Umbilical cord (tissue), 2 donors: ENCODE data around the gene MARS1. TPM values are rescaled to one million over a fixed set of nuclear protein-coding genes. Genes with fewer than 3 reads are reported as not detected.
"Not testable (repeated sequence)": the region's sequence is repeated elsewhere in the genome, so short reads cannot be mapped to it uniquely, and the experiment has no call there.

Experiments
- DNase-seq: peaks from one replicate; pipeline ENCODE4 v3.0.0-alpha.2; 2015; ENCODE audit warnings: low spot score
- total RNA-seq: library from RNA; depleted of rRNA; stranded (reverse); fragments of >200 nt; gene quantifications from one replicate; pipeline ENCODE4 v1.2.3, GENCODE V29; 2014; ENCODE audit warnings: low replicate concordance; ENCODE audit not compliant: insufficient read depth

Gene MARS1
- total RNA-seq, 1 donor from 2014 or later = 41.7 TPM

- no peak for DNase-seq
Measured at GRCh38 chr12:57515934-57516541, 28.2 kb downstream of the MARS1 start.

- DNase-seq = no peak
Measured at GRCh38 chr12:57516617-57517153, 28.8 kb downstream of the MARS1 start.

GRCh38 chr12:57517187-57517586 lies 29.3 kb downstream of the MARS1 start:
- DNase-seq = no peak

DNA sequence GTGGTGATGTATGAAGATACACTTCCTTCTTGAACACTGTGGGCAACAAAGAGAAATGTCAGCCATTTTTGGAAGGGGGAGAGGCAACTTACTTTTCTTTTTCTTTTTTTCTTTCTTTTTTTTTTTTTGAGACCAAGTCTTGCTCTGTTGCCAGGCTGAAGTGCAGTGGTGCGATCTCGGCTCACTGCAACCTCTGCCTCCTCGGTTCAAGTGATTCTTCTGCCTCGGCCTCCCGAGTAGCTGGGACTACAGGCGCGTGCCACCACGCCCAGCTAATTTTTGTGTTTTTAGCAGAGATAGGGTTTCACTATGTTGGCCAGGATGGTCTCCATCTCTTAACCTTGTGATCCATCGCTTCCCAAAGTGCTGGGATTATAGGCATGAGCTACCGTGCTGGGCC lies 29.9 kb downstream of the MARS1 start:
- not testable (repeated sequence) for DNase-seq

- DNase-seq = peak; percentile 66
Measured at GRCh38 chr12:57518176-57518919, 30.5 kb downstream of the MARS1 start.

DNA sequence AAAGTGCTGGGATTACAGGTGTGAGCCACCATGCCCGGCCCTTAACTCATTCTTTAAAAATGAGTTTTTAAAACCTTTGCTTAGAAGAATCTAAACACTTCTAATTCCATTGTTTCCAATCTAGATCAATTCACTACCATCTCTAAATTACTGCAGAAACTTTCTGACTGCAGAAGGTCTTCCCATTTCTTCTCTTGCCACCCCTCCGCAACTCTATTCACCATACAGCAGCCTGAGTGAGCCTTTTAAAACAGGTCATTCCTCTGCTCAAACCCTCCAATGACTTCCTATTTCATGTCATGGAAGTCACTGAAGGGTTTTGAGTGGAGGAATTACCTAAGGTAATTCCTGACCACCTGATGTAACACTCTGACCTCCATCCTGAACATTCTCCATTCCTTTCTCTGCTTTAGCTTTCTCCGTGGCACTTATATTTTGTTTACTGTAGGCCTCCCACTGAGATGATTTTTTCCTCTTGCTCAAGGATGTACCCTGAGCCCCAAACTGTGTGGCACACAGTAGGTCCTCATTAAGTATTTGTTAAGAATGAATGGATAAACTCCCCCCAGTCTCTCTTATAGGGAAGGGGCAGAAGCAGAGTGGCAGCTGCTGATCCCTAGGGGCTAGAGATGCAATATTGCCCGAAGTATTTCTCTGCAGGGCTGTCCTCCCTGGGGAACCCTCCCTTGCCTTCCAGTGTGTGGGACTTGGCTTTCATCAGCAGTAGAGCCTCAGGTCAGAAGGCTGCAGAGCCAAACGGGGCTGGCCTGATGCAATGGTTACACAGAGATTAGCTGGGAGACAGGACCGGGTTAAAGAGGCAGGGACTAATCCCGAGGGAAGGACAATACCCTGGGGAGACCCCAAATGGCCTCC lies 31.3 kb downstream of the MARS1 start:
- peak; percentile 35 for DNase-seq

DNA sequence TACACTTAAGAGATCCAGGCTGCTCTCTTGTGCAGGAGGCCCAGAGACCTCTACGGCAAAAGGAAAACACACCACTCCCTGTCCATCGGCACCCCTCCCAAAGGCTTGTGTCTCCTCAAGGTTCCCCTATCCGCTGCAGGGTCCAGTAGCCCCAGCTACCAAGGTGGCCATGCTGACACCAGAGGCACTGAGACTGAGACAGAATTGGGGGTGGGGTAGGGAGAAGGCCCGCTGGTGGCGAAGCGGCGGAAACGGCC lies 31.9 kb downstream of the MARS1 start:
- no peak for DNase-seq

GRCh38 chr12:57520053-57520818 lies 32.4 kb downstream of the MARS1 start, which contains the start of gene DDIT3:
Gene DDIT3, minus strand, starts transcription at chr12:57520514. Its CDS starts 3,108 bp downstream, at chr12:57517406.
- peak; percentile 99 for DNase-seq

GRCh38 chr12:57521525-57522010 lies 33.7 kb downstream of the MARS1 start:
- peak; percentile 71 for DNase-seq

DNA sequence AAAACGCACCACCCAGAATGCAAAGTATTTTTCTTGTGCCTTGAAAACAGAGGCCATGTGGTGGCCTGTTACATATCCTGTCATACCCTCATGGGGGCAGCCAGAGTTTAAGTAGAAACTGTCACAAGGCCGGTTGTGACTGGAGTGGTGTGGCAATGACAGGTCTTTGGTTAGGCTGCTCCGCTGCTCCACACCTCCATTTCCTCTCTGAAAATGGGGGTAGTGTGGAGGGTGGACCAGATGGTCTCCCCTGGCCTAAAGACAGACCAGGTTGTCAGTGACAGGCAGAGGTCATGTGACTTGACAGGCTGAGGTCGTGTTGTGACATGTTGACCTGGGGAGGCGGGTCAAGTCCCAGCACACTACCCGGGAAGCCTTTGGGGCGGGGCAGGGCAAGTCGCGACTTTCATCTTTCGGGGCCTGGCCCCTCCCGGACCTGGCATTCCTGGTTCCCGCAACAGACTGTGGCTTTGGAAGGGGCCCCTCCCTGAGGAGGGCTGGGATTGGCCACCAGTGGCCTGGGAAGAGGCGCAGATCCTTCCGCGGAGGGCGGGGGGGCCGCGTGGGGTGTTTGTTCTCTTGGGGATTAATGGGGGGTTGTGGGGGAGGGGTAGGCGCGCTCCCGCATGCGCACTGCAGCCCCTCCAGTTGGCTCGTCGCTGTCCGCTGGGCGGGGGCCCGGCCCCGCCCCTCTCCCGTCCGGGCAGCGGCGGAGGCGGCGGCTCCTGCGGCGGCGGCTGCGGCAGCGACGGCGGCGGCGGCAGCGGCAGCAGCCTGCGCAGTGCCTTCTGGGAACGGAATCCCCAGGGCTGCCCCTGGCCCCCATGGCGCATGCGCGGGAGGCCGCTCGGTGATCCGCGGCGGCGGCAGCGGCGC lies 34.4 kb downstream of the MARS1 start, which contains the start of gene MBD6:
MBD6 (plus strand) TSS at position 814 of the 876 bp plus-strand sequence. CDS start 1,480 bp downstream, outside the sequence.
- DNase-seq = peak; percentile 92

GRCh38 chr12:57522887-57523705 lies 35.2 kb downstream of the MARS1 start:
- DNase-seq = peak; percentile 90

- DNase-seq = no peak
Measured at GRCh38 chr12:57523706-57524614, 36.1 kb downstream of the MARS1 start.

DNA sequence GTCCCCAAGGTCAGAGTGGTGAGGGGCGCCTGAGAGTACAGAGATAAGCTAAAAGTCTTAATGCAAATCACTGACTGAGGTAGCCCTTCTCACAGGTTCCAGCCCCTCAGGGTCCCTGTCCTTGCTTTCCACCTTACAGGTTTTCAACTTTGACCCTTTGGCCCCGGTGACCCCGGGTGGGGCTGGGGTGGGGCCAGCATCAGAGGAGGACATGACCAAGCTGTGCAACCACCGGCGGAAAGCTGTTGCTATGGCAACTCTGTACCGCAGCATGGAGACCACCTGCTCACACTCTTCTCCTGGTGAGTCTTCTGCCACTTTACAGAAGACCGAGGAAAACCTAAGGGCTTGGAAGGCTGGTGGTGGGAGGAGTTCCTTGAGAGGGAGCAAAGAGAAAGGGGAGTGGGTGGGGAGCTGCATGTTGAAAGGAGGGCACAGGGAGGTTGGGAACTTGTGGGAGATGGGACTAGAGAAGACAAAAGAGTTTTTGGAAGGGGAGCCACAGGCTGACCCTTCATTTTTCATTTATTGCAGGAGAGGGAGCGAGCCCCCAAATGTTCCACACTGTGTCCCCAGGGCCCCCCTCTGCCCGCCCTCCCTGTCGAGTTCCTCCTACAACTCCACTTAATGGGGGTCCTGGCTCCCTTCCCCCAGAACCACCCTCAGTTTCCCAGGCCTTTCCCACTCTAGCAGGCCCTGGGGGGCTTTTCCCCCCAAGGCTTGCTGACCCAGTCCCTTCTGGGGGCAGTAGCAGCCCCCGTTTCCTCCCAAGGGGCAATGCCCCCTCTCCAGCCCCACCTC lies 37.1 kb downstream of the MARS1 start:
- no peak for DNase-seq

DNA sequence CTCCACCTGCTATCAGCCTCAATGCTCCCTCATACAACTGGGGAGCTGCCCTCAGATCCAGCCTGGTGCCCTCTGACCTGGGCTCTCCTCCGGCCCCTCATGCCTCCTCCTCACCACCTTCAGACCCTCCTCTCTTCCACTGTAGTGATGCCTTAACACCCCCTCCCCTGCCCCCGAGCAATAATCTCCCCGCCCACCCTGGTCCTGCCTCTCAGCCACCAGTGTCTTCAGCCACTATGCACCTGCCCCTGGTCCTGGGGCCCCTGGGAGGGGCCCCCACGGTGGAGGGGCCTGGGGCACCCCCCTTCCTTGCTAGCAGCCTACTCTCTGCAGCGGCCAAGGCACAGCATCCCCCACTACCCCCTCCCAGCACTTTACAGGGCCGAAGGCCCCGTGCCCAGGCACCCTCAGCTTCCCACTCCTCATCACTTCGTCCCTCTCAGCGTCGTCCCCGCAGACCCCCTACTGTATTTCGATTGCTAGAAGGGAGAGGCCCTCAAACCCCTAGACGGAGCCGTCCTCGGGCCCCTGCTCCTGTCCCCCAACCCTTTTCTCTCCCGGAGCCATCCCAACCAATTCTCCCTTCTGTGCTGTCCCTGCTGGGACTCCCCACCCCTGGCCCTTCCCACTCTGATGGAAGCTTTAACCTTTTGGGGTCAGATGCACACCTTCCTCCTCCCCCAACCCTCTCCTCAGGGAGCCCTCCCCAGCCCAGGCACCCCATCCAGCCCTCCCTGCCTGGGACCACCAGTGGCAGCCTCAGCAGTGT lies 37.9 kb downstream of the MARS1 start:
- DNase-seq = no peak

DNA sequence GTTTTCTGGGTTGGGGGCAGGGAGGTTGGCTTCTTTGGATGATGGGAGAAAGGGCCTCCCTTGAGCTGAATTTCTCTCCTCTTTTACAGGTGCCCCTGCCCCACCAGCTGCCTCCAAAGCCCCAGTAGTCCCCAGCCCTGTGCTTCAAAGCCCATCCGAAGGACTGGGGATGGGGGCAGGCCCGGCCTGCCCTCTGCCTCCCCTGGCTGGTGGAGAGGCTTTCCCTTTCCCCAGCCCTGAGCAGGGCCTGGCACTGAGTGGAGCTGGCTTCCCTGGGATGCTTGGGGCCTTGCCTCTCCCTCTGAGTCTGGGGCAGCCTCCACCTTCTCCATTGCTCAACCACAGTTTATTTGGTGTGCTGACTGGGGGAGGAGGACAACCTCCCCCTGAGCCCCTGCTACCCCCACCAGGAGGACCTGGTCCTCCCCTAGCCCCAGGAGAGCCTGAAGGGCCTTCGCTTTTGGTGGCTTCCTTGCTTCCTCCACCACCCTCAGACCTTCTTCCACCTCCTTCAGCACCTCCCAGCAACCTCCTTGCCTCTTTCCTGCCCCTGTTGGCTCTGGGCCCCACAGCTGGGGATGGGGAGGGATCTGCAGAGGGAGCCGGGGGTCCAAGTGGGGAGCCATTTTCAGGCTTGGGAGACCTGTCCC lies 38.7 kb downstream of the MARS1 start:
- no peak for DNase-seq

DNA sequence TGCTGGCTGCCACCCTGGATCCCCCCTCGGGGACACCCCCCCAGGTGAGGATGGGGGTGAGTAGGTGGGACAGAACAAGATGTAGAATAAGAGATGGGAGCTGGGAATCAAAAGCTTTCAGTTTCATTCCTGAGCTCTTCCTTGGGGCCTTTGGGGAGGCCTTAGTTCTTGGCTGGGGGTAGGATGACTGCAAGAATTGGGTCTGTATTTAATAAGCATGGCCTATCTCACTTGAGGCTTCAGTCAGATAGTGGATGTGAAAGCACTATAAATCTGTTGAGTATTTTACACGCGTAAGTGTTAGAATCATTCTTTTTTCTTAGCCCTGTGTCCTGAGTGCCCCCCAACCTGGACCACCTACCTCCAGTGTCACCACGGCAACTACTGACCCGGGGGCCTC lies 39.3 kb downstream of the MARS1 start:
- no peak for DNase-seq
